K562 (cell line): ENCODE measurements around the gene WDPCP. TPM values are rescaled to one million over a fixed set of nuclear protein-coding genes. Genes with fewer than 3 reads are reported as not detected.

Source experiments
- KLF10 ChIP-seq: fragments of 250-450 bp; sonication (Bioruptor Pico); IDR thresholded peaks from 2 replicates; pipeline ENCODE4 v1.6.1; 2021; ENCODE audit warnings: matching md5 sums
- MLX ChIP-seq, 2 experiments: fragments of 450-650 bp in 1 of 2; sonication (generic) in 1 of 2; formaldehyde crosslinking; conservative IDR thresholded peaks; 2 replicates each; pipeline versions ENCODE4 v1.4.0 to v1.8.1; 2020 to 2022; ENCODE audit warnings: mild to moderate bottlenecking in 1 of 2, missing genetic modification reagents in 1 of 2
- POLR2AphosphoS5 ChIP-seq: IDR thresholded peaks from 2 replicates; pipeline ENCODE4 v1.6.1; 2011; ENCODE audit warnings: mild to moderate bottlenecking, low read depth, low read length, moderate library complexity; ENCODE audit not compliant: control insufficient read depth, insufficient read depth
- RNF219 ChIP-seq: fragments of 250-450 bp; sonication (Bioruptor Pico); IDR thresholded peaks from 2 replicates; pipeline ENCODE4 v1.5.0; 2022; ENCODE audit warnings: mild to moderate bottlenecking
- TBL1XR1 ChIP-seq, 2 experiments: IDR thresholded peaks; 2 replicates each; pipeline ENCODE4 v1.6.1; 2012; ENCODE audit warnings: improper control_type of control experiment in 2 of 2, low read length in 2 of 2, mild to moderate bottlenecking in 1 of 2
- ZFP1 ChIP-seq: fragments of 450-650 bp; formaldehyde crosslinking; IDR thresholded peaks from 2 replicates; pipeline ENCODE4 v1.4.0; 2020; ENCODE audit warnings: mild to moderate bottlenecking, mixed read lengths
- ZNF140 ChIP-seq: fragments of 250-450 bp; sonication (Bioruptor Pico); IDR thresholded peaks from 2 replicates; pipeline ENCODE4 v1.8.0; 2021; ENCODE audit warnings: moderate library complexity, mild to moderate bottlenecking, inconsistent platforms
- ZNF318 ChIP-seq, 2 experiments: fragments of 450-650 bp; IDR thresholded peaks; 2 replicates each; pipeline ENCODE4 v1.6.1; 2016; ENCODE audit warnings: mild to moderate bottlenecking in 2 of 2, borderline replicate concordance in 1 of 2, low read depth in 1 of 2, moderate library complexity in 1 of 2
- ZZZ3 ChIP-seq: fragments of 450-650 bp; IDR thresholded peaks from 2 replicates; pipeline ENCODE4 v1.6.1; 2016; ENCODE audit warnings: antibody characterized with exemption, mild to moderate bottlenecking, moderate library complexity
- polyA plus RNA-seq, 8 experiments: library from polyadenylated mRNA; depleted of rRNA in 4 of 8; stranded (reverse) in 5 of 8; unstranded in 3 of 8; fragments of >200 nt; fragmentation: Nextera tagmentation in 2 of 8; fragmentation: Illumina TruSeq in 1 of 8; extraction: Ambion mirVana in 2 of 8; extraction: Trizol in 1 of 8; gene quantifications; 2 replicates each; pipeline versions ENCODE4 v1.2.1 to v1.2.3, GENCODE V29; 2011 to 2014; ENCODE audit warnings: inconsistent platforms in 1 of 8, missing spikeins in 1 of 8
- total RNA-seq, 7 experiments: library from RNA; depleted of rRNA in 6 of 7; stranded (reverse); fragments of >200 nt in 6 of 7; fragmentation: Illumina TruSeq in 2 of 7; extraction: Trizol in 2 of 7; gene quantifications; 2 replicates each; pipeline versions ENCODE4 v1.2.1 to v1.2.3, GENCODE V29; 2011 to 2021; ENCODE audit warnings: low replicate concordance in 1 of 7

Gene WDPCP
- total and polyA plus RNA-seq, 9 of the 15 experiments (the other 6 are each of a cell fraction or from before 2014, with no cell fraction given) = 1.4 to 6.4 (median 5.5) TPM

GRCh38 chr2:63613391-63613901 lies 25.2 kb upstream of the WDPCP start (continued):
- TF ChIP-seq ZNF318 (IDR thresholded peaks at IDR 0.05; ENCODE audit: borderline replicate concordance in 1 of 2, low read depth in 1 of 2) = no peak
- no peak for TF ChIP-seq ZZZ3
- TF ChIP-seq ZFP1 = no peak
- TF ChIP-seq KLF10 (CRISPR knock-in tag) = no peak
- no peak for TF ChIP-seq TBL1XR1 (IDR thresholded peaks at IDR 0.05; ENCODE audit: low read length in 2 of 2)
- TF ChIP-seq RNF219 (CRISPR knock-in tag) = no peak
- TF ChIP-seq ZNF140 (CRISPR knock-in tag) = no peak
- TF ChIP-seq POLR2AphosphoS5 = no peak
- no peak for TF ChIP-seq MLX (CRISPR knock-in tag; conservative IDR thresholded peaks at IDR 0.05)
